HCT116 (cell line): ENCODE results near the gene BCDIN3D.

Experiments
- CTCF ChIP-seq, 3 experiments: fragments of 200-600 bp in 1 of 3; sonication (generic) in 1 of 3; IDR thresholded peaks in 2 of 3; conservative IDR thresholded peaks in 1 of 3; 2 replicates each; pipeline ENCODE4 v1.5.1; 2012 to 2017; ENCODE audit warnings: low read depth in 2 of 3, low read length in 2 of 3, antibody characterized with exemption in 1 of 3, borderline replicate concordance in 1 of 3, control low read depth in 1 of 3, mild to moderate bottlenecking in 1 of 3, mixed read lengths in 1 of 3, mixed run types in 1 of 3, moderate library complexity in 1 of 3; ENCODE audit not compliant: insufficient read depth in 1 of 3
- EGR1 ChIP-seq: IDR thresholded peaks from 2 replicates; pipeline ENCODE4 v1.6.1; 2012; ENCODE audit warnings: low read depth
- POLR2AphosphoS5 ChIP-seq: IDR thresholded peaks from 2 replicates; pipeline ENCODE4 v1.6.1; 2011; ENCODE audit warnings: mild to moderate bottlenecking, low read depth, low read length, moderate library complexity
- RAD21 ChIP-seq: IDR thresholded peaks from 2 replicates; pipeline ENCODE4 v1.6.1; 2012; ENCODE audit warnings: low read depth, mild to moderate bottlenecking
- REST ChIP-seq: IDR thresholded peaks from 2 replicates; pipeline ENCODE4 v1.6.1; 2012; ENCODE audit warnings: low read depth
- ZNF274 ChIP-seq: fragments of 200-500 bp; sonication (Bioruptor generic); IDR thresholded peaks from 2 replicates; pipeline ENCODE4 v1.6.1; 2014; ENCODE audit warnings: mild to moderate bottlenecking, low read depth, low read length, inconsistent platforms
- TF ChIP-seq, protein P1 (sequence below): IDR thresholded peaks from 2 replicates; pipeline ENCODE4 v1.6.1; 2012

DNA sequence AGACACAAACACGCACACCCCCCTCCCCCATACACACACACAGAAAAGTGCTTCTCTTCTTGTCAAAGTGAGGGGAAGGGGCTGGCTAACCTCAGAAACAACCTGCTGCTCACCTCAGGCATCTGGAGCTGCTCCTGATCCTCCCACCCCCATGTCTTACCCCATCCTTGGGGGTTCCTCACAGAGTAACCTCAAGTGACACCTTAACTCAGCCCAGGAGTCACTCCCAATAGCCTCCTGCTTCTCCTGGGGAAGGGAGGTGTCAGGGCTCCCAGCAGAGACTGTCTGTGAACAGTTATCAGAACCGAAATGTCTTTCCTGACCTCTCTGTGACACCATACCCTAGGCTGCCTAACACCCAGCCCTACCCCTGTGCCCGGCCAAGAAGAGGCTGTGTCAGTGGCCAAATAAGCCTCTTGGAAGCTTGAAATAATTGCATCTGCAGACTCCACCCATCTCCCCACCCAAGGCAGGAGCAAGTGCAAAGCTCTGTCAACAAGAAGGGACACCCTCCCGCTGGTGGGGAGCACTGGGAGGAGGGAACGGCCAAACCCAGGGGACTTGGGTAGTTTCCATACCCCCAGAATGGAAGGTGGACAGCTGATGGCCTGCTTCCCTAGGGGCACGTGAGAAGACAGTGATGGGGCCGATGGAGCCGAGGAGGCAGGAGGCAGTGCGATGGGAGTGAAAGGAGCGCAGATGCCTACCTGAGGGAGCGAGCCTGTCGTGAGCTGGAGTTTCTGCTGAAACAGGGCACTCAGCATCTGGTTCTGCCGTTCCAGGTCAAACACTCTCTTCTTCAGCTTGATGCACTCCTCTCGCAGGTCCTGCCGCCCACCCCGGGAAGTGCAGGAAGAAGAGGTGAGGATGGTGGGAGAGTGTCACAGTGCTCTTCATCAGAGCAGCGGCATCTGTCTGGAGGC lies 41.5 kb downstream of the BCDIN3D start:
- TF ChIP-seq, protein P1, sequence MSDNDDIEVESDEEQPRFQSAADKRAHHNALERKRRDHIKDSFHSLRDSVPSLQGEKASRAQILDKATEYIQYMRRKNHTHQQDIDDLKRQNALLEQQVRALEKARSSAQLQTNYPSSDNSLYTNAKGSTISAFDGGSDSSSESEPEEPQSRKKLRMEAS, result no peak
- TF ChIP-seq CTCF (IDR thresholded peaks at IDR 0.05 in 2 of 3, conservative IDR thresholded peaks at IDR 0.05 in 1 of 3; ENCODE audit: borderline replicate concordance in 1 of 3, insufficient read depth in 1 of 3, low read depth in 2 of 3, low read length in 2 of 3), result no peak
- TF ChIP-seq ZNF274, result no peak
- no peak for TF ChIP-seq EGR1
- no peak for TF ChIP-seq RAD21
- TF ChIP-seq REST, result no peak
- TF ChIP-seq POLR2AphosphoS5, result no peak
